GM19372 (cell line): ENCODE measurements around the gene MT1X.
"Not testable (repeated sequence)": the region's sequence is repeated elsewhere in the genome, so short reads cannot be mapped to it uniquely, and the experiment has no call there.

ENCODE experiments used
- ATAC-seq: cut with Tn5 transposase; IDR thresholded peaks from one replicate; pipeline ENCODE4 v1.9.1; 2021; ENCODE audit warnings: mild to moderate bottlenecking, low read depth, moderate library complexity; ENCODE audit not compliant: unreplicated experiment

The MT1X gene

DNA sequence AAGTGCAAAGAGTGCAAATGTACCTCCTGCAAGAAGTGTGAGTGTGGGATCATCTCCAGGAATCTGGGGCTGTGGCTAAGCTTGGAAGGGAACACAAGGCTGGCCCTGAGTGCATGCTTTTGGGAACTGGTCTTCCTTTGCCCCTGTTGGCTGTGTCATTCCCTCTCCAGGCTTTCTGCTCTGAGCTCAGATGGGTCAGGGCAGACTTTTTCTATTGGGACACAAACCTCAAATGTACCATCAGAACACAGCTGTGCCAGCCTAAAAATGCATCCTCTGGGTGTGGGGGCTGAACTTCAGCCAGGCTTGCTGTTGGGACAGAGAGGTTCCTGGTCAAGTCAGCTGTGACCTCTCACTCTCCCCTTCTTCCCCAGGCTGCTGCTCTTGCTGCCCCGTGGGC, 29.7 kb upstream of the MT1X start:
- no peak for ATAC-seq

GRCh38 chr16:56653218-56653617, 29.1 kb upstream of the MT1X start:
- ATAC-seq: no peak

DNA sequence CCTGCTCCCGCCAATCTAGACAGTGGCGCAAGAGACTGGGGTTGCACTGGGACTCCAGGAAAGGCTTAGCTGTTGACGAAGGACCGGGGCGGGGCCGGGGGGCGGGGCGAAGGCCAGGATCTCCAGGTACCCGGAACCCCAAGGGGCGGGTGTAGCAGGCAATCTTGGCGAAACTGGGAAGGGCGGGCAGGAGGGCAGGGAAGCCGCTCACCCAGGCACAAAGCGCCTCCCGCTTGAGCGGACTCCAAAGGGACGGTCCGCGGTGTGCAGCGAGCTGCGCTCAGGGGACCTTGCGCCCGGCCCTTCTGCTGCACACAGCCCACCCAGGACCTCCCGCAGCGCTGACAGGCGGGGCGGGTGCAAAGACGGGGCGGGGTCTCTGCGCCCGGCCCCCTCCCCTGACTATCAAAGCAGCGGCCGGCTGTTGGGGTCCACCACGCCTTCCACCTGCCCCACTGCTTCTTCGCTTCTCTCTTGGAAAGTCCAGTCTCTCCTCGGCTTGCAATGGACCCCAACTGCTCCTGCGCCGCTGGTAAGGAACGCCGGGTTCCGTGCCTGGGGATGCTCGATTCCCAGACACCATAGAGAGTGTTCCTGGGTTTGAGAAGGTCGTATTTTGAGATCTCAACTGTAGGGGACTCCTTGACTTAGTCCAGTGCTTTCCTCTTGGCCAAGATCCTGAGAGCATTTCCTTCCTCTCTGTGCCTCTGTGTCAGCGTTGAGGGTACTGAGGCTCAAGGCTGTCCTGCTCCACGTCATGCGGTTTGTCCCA, 24.5 kb upstream of the MT1X start, which contains the start of gene MT1F:
TSS of gene MT1F (plus strand) at position 405 of the 772 bp plus-strand sequence. CDS start at position 505, 100 bp downstream.
- no peak for ATAC-seq

GRCh38 chr16:56658327-56658875, 23.9 kb upstream of the MT1X start:
- no peak for ATAC-seq

DNA sequence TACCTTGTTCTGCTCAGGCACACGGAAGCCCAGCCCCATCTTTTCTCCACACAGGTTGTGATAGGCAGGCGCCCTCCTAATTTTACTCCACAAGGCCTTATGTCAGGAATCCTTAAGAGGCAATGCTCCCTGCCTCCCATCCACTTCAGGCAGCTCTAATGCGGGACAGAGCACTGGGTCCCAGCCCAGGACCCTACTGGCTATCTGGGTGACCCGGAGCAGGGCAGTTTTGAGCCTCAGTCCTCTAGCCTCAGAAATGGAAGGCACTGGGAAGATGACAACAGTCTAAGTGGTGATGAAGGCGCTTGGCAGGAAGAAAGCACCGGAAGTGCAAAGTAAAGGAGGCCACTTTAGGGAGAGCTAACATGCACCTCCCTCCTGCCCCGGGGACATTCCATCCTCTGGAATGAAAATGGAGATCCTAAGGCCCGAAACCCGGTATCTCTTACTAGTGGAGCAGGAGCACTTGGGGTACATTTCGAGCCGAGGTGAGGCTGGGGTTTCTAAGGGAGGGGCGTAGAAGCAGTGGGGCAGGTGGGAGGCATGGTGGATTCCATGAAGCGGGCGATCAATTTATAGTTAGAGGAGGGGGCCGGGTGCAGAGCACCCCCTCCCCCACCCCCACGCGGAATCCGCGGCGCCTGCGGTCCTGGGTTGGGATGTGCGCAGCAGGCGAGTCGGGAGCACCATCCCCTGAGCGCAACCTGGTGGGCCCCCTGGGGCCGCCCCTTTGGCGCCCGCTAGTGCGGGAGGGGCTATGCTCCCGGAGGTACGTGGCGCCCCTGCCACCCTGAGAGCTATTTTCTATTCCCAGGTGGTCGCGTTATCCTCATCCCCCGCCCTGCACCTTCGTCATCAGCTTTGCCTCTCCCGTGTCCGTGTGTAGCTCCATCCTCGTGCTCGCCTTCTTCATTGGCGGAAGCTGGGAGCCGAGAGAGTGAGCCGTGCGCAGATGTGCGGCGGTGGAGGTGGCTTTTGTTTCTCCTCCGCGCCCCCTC, 19.6 kb upstream of the MT1X start:
- no peak for ATAC-seq

DNA sequence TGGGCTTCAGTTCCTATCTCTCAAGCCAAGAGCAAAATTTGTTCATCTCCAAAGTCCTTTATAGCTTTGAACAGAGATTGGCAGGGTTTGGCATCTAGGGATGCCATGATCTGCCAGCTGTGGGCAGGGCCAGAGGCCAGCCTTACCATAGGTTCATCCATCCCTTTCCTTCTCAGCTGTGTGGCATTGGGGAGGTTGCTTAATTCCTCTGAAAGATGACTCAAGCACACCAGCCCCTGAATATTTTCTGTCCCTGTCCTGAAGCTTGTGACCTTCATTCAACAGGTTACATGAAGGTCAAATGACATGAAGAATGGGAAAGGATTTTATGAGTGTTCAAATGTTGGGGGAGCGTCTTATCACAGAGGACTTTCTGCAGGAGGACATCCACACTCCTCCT, 17.8 kb upstream of the MT1X start:
- no peak for ATAC-seq

DNA sequence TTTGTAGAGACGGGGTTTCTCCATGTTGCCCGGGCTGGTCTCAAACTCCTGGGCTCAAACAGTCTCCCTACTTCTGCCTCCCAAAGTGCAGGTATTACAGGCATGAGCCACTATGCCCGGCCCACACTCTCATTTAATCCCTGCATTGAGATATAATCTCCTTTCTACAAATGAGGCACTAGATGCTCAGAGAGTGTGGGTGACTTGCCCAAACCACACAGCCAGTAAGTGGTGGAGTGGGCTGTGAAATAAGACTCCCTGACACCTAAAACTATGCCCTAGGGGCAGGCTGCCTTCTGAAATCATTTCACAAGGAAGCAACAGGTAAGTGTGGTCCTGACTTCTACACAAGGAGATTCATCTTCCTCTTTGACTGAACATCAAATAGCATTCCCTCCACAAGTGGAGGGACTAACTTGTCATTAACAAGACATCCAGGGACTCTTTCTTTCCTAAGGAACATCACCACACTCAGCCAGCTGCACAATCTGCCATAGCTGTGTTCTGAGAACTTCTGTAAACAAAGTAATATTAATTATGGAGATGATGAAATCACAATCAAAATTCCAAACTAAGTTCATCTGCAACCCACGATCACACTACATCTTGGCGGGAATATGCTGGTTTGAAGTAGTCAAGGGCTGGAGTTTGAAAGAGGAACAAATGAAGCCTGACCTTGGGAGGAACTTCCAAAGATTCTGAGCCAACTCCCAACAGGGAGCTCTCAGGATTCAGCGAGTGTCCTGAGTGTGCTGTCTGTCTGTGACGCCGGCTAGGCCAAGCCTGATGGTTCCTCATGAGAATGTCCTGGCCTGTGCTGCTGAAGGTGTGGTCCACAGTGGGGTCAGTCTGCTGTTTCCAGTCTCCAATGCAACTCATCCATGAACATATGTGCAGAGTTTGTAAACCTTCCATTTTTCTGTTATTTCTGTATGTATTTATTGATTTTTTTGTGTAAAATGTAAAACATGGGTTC, 16.7 kb upstream of the MT1X start:
- ATAC-seq: not testable (repeated sequence)

DNA sequence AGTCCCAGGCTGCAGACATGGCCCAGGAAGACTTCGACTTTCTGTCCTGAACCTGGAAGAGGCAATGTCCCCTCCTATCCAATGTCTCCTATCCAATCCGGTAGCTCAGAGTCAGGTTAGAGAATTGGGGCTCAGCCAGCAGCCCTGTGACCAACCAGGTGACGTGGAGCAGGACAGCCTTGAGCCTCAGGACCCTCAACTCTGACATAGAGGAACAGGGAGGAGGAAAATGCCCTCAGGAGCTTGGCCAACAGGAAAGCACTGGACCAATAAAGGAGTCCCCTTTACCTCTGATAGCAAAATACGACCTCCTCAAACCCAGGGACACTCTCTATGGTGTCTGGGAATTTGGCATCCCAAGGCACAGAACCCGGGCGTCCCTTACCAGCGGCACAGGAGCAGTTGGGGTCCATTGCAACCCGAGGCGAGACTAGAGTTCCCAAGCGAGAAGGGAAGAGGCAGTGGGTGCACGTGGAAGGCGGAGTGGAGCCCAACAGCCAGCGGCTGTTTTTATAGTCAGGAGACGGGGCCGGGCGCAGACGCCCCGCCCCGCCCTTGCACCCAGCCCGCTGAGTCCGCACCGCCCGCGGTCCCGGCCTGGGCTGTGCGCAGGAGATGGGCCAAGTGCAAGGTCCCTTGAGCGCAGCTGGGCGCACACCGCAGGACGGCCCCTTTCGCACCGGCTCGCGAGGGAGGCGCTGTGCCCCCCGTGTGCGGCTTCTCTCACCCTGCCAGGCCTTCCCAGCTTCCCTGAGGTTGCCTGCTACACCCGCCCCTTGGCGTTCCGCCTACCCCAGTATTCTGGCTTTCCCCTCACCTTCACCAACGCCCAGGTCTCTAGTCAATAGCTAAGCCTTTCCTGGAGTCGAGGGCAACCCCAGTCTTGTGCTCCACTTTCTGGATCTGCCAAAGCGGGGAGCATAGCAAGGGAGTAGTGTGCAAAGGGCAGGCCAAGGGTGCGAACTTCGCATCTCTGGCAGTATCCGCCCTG, 14.4 kb upstream of the MT1X start, which contains the start of gene MT1G:
TSS of gene MT1G (minus strand) at position 485 of the 991 bp plus-strand sequence. CDS start at position 413, 72 bp downstream.
- no peak for ATAC-seq

GRCh38 chr16:56669005-56669839, 13.0 kb upstream of the MT1X start, which contains the start of gene MT1H:
Gene MT1H, plus strand, starts transcription at chr16:56669814. Its CDS starts 71 bp downstream, at chr16:56669885.
- no peak for ATAC-seq

- ATAC-seq: no peak
Measured at GRCh38 chr16:56669840-56670619, 12.2 kb upstream of the MT1X start.

- ATAC-seq: no peak
Measured at GRCh38 chr16:56670620-56670934, 11.7 kb upstream of the MT1X start.

GRCh38 chr16:56671691-56672090, 10.6 kb upstream of the MT1X start:
- not testable (repeated sequence) for ATAC-seq

- ATAC-seq: not testable (repeated sequence)
Measured at GRCh38 chr16:56672171-56672570, 10.1 kb upstream of the MT1X start.

GRCh38 chr16:56672761-56673536, 9.3 kb upstream of the MT1X start:
- ATAC-seq: no peak

DNA sequence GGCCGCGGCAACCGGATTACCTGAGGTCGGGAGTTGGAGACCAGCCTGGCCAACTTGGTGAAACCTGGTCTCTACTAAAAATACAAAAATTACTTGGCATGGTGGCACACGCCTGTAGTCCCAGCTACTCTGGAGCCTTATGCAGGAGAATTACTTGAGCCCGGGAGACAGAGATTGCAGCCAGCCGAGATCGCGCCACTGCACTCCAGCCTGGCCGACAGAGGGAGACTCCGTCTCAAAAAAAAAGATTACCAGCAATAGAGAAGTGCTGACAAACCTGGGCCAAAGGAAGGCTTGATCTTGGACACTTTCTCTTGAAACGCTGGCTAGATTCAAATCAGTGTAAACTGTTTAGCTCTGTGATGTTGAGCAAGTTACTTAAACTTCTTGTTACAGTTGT, 8.3 kb upstream of the MT1X start:
- ATAC-seq: no peak

- ATAC-seq: not testable (repeated sequence)
Measured at GRCh38 chr16:56674570-56674969, 7.7 kb upstream of the MT1X start.
